Activated CD8-positive, alpha-beta memory T cell treated with anti-CD3 and anti-CD28 coated beads, Interleukin-2, amount 50 U/mL, for 1 hour (primary cell): ENCODE results near the gene MOB3A.
A peak's percentile ranks its signal among the peaks of the same experiment; 100 is the strongest.

Experiments
- DNase-seq: peaks from one replicate; pipeline ENCODE4 v3.0.0-alpha.2; 2020; ENCODE audit errors: extremely low read depth

MOB3A gene

GRCh38 chr19:2081873-2082810 is 14.0 kb downstream of the MOB3A start:
- DNase-seq: no peak

DNA sequence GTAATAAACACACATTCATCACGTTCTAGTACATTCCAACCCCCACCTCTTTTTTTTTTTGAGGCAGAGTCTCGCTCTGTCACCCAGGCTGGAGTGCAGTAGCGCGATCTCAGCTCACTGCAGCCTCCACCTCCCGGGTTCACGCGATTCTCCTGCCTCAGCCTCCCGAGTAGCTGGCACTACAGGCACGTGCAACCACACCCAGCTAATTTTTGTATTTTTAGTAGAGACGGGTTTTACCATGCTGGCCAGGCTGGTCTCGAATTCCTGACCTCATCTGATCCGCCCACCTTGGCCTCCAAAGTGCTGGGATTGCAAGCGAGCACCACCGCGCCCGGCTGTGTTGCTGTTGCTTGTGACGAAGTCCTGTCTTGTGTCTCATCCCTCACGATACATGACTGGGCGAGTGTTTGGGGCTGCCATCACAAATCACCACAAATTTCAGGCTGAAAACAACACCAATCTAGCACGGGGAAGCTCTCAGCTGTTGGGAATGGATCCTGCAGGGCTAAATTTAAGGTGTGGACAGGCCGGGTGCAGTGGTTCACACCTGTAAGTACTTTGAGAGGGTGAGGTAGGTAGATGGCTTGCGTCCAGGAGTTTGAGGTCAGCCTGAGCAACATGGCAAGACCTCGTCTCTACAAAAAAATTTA is 15.7 kb downstream of the MOB3A start:
- no peak for DNase-seq

DNA sequence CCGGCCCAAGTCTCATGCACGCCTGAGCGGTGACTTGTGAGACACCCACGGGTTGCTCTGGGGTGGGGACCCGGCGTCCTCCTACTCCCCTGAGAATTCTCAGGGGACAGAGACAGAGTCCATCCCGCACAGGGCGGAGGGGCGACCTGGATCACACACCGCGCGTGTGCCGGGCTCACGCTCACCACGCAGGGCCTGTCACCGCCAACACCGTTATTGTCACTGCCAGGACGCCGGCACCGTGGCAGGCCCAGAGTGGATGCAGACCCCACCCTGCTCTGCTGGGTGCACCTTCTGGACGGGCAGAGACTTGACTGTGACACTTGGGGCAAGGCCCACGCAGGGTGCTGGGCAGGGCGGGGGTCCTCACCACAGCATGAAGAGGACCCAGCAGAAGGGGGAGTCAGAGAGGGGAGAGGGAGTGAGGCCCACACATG is 16.2 kb downstream of the MOB3A start:
- no peak for DNase-seq

GRCh38 chr19:2079076-2079864 is 16.9 kb downstream of the MOB3A start:
- no peak for DNase-seq

- no peak for DNase-seq
Measured at GRCh38 chr19:2077833-2078619, 18.1 kb downstream of the MOB3A start.

DNA sequence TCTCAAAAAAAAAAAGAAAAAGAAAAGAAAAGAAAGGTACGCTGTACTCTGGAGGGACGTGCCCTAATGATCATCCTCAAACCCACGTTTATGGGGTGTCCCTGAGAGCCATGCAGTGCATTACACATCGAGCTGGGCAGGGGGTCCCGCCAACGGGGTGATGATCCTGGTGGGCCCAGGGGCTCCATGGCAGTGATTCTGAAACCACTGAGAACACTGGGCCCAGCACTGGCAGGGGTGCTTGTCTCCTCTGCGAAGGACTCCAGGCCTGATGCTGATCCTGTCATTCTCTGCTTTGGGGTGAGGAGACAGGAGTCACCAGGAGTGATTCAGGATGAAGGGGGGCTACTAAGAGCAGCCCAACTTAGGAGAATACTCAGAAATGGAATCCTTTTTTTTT is 18.7 kb downstream of the MOB3A start:
- DNase-seq: no peak

DNA sequence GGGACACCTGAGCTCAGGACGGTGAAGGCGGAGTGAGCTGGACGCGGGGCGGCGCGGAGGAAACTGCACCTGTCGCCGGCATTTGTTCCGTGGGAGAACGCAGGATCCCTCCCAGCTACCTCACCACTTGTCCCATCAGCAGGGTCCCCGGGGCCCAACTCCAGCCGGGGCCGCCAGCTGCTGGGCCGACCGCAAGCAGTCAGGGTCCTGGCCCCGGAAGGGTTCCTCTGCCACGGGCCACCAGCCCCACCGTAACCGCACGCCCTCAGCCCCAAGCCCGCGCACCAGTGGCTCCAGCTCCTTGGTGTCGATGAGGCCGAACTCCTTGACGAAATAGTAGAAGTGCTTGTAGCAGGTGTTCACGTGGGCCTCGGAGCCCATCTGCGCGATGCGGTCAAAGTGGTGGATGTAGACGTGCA is 19.6 kb downstream of the MOB3A start:
- DNase-seq: no peak

GRCh38 chr19:2072757-2073551 is 23.2 kb downstream of the MOB3A start:
- no peak for DNase-seq

- no peak for DNase-seq
Measured at GRCh38 chr19:2070986-2071673, 25.0 kb downstream of the MOB3A start.

- DNase-seq: no peak
Measured at GRCh38 chr19:2070436-2070827, 25.7 kb downstream of the MOB3A start.

DNA sequence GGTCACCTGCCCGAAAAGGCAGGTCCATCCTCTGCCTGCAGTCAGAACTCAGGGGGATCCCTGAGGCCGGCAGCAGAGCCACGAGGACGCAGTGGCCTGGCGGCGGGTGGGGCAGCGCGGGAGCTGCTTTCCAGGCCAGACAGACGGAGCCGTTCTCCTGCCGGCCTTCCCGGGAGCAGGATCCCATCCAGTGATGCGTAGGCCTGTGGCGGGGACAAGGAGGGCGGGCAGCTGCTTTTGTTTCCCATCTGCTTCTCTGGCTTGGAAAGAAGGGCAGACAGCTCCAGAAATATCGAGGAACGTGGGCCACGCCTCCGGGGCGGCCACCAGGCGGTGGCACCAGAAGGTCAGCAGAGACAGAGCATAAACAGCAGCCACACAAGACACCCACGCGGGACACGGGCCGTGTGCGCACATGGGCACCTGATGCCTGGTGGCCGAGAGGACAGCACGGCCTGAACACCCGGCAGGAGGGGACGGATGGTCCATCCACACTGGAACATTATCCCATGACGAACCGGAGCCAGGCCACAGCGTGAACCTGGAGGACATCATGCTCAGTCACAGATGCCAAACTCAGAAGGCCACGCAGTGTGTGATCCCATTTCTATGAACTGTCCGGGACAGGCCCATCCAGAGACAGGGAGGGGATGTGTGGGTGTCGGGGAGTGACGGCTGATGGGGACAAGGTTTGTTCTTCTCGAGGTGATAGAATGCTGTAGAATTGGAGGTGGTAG is 31.2 kb downstream of the MOB3A start:
- no peak for DNase-seq

DNA sequence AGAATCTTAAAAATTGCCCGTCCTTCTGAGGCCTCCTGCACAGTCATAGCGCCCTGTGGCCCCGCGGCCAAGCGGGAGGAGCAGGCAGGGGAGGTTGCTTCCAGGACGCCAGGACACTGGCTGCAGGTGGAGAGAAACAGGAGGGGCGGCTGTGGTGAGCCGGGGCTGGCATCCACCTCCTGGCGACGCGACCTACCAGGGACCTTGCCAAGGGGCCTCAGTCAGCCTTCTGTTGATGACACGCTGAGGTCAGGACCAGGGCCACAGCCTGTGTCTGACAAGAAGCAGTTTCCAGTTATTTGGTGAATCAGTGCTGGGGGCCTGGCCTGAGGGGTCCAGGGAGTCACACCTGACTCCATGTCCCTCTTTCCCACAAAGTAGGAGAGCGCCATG is 31.7 kb downstream of the MOB3A start:
- no peak for DNase-seq

DNA sequence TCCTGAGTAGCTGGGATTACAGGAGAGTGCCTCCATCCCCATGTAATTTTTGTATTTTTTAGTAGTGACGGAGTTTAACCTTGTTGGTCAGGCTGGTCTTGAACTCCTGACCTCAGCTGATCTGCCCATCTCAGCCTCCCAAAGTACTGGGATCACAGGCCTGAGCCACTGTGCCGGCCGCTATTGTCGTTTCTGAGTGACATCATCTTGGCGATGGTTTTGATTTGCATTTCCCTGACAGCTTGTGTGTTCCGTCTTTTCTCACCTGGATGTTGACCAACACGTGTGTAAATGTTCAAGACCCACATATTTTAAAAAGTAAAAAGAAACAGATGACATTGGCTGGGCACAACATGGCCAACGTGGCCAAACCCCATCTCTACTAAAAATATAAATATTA is 32.3 kb downstream of the MOB3A start:
- no peak for DNase-seq

GRCh38 chr19:2062770-2063169 is 33.4 kb downstream of the MOB3A start:
- DNase-seq: no peak

- DNase-seq: no peak
Measured at GRCh38 chr19:2062389-2062729, 33.8 kb downstream of the MOB3A start.

DNA sequence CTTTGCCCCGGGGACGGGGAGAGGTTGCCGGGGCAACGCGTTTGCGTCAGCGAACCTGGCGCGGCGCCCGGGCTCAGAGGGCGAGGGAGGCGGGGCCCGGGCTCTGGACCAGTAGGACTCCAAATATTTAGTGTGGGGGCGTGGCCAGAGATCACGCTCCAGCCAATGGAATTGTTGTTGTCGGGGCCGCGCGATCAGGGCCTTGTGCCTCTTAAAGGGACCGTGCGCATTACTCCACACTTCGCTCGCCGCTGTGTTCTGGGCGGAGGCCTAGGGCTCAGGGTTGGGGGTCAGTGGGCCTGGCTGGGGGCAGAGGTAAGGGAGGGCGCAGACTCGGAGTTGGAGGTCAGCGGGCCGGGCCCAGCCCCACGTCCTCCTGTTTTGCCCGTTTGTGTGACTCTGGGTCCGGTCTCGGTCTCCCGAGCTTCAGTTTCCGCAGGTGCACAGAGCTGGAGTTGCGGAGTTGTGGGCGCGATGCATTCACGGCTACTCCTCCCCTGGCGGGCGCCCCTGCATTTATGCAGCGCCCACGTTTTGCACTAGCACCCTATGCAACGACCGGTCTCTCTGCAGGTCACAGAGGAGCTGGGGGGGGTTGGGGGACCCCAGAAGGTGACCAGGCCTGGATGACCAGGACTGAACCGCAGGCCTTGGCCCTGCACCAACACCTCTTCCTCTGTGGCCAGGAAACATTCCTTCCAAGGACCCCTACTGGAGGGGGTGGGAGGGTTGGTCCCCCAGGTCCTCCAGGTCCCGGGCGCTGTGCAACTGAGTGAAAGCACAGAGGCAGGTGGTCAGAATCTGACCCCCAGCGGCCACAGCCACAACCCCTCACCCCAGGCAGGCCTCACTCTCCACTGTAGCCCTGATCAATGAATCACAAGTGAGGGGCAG is 34.4 kb downstream of the MOB3A start:
- peak; percentile 99 for DNase-seq

GRCh38 chr19:2060884-2061494 is 35.1 kb downstream of the MOB3A start:
- no peak for DNase-seq
